ENCODE measurements around the gene CUBN.

The CUBN gene

GRCh38 chr10:17077890-17078289 lies 51.7 kb downstream of the CUBN start:
- H3K4me3 ChIP-seq (ENCODE audit: low read length) = no peak overlapping the region
- TF ChIP-seq ZNF274 (IDR thresholded peaks at IDR 0.05; ENCODE audit: low read depth, low read length) = no peak

- TF ChIP-seq ZNF274 (IDR thresholded peaks at IDR 0.05; ENCODE audit: low read depth, low read length) = no peak
- H3K4me3 ChIP-seq (ENCODE audit: low read length) = no peak overlapping the region
Measured at GRCh38 chr10:17077346-17077781, 52.2 kb downstream of the CUBN start.

- no peak for TF ChIP-seq ZNF274 (IDR thresholded peaks at IDR 0.05; ENCODE audit: low read depth, low read length)
- no peak overlapping the region for H3K4me3 ChIP-seq (ENCODE audit: low read length)
Measured at GRCh38 chr10:17076626-17077345, 52.8 kb downstream of the CUBN start.

- H3K4me3 ChIP-seq (ENCODE audit: low read length) = no peak overlapping the region
- TF ChIP-seq ZNF274 (IDR thresholded peaks at IDR 0.05; ENCODE audit: low read depth, low read length) = no peak
Measured at GRCh38 chr10:17075533-17076359, 53.9 kb downstream of the CUBN start.

GRCh38 chr10:17074541-17074847 lies 55.1 kb downstream of the CUBN start:
- no peak for TF ChIP-seq ZNF274 (IDR thresholded peaks at IDR 0.05; ENCODE audit: low read depth, low read length)

GRCh38 chr10:17073725-17074540 lies 55.7 kb downstream of the CUBN start:
- H3K4me3 ChIP-seq (ENCODE audit: low read length) = no peak overlapping the region
- no peak for TF ChIP-seq ZNF274 (IDR thresholded peaks at IDR 0.05; ENCODE audit: low read depth, low read length)

More at GRCh38 chr10:17074541-17074847, 55.1 kb downstream of the CUBN start:
- H3K4me3 ChIP-seq (ENCODE audit: low read length) = no peak overlapping the region

- no peak overlapping the region for H3K4me3 ChIP-seq (ENCODE audit: low read length)
- TF ChIP-seq ZNF274 (IDR thresholded peaks at IDR 0.05; ENCODE audit: low read depth, low read length) = no peak
Measured at GRCh38 chr10:17068953-17069352, 60.7 kb downstream of the CUBN start.

- H3K4me3 ChIP-seq (ENCODE audit: low read length) = no peak overlapping the region
- no peak for TF ChIP-seq ZNF274 (IDR thresholded peaks at IDR 0.05; ENCODE audit: low read depth, low read length)
Measured at GRCh38 chr10:17067376-17068264, 62.0 kb downstream of the CUBN start.

GRCh38 chr10:17066807-17067206 lies 62.8 kb downstream of the CUBN start:
- H3K4me3 ChIP-seq (ENCODE audit: low read length) = no peak overlapping the region
- TF ChIP-seq ZNF274 (IDR thresholded peaks at IDR 0.05; ENCODE audit: low read depth, low read length) = no peak

GRCh38 chr10:17066000-17066399 lies 63.6 kb downstream of the CUBN start:
- no peak overlapping the region for H3K4me3 ChIP-seq (ENCODE audit: low read length)
- TF ChIP-seq ZNF274 (IDR thresholded peaks at IDR 0.05; ENCODE audit: low read depth, low read length) = no peak

GRCh38 chr10:17065273-17065672 lies 64.3 kb downstream of the CUBN start:
- no peak overlapping the region for H3K4me3 ChIP-seq (ENCODE audit: low read length)
- no peak for TF ChIP-seq ZNF274 (IDR thresholded peaks at IDR 0.05; ENCODE audit: low read depth, low read length)

GRCh38 chr10:17064435-17064834 lies 65.2 kb downstream of the CUBN start:
- TF ChIP-seq ZNF274 (IDR thresholded peaks at IDR 0.05; ENCODE audit: low read depth, low read length) = no peak
- no peak overlapping the region for H3K4me3 ChIP-seq (ENCODE audit: low read length)

- no peak for TF ChIP-seq ZNF274 (IDR thresholded peaks at IDR 0.05; ENCODE audit: low read depth, low read length)
- H3K4me3 ChIP-seq (ENCODE audit: low read length) = no peak overlapping the region
Measured at GRCh38 chr10:17062955-17063484, 66.6 kb downstream of the CUBN start.

Measured in GM08714 (cell line).